KOPT-K1 (cell line): Measurements from ENCODE around the gene ASB4.

Experiments
- H3K27ac ChIP-seq: fragments of 200-600 bp; sonication (generic); 2 replicates; pipeline ENCODE4 v1.5.1; 2016; ENCODE audit warnings: antibody characterized with exemption, mild to moderate bottlenecking, low read depth, low read length; ENCODE audit not compliant: poor library complexity, severe bottlenecking
- H3K36me3 ChIP-seq: fragments of 200-600 bp; sonication (generic); 2 replicates; pipeline ENCODE4 v1.5.1; 2017; ENCODE audit warnings: antibody characterized with exemption, mild to moderate bottlenecking, low read length, moderate library complexity; ENCODE audit not compliant: insufficient read depth
- H3K9me3 ChIP-seq: fragments of 200-600 bp; sonication (generic); 2 replicates; pipeline ENCODE4 v1.5.1; 2017; ENCODE audit warnings: antibody characterized with exemption, low read length, mild to moderate bottlenecking; ENCODE audit not compliant: insufficient read depth, poor library complexity, severe bottlenecking

Gene ASB4

DNA sequence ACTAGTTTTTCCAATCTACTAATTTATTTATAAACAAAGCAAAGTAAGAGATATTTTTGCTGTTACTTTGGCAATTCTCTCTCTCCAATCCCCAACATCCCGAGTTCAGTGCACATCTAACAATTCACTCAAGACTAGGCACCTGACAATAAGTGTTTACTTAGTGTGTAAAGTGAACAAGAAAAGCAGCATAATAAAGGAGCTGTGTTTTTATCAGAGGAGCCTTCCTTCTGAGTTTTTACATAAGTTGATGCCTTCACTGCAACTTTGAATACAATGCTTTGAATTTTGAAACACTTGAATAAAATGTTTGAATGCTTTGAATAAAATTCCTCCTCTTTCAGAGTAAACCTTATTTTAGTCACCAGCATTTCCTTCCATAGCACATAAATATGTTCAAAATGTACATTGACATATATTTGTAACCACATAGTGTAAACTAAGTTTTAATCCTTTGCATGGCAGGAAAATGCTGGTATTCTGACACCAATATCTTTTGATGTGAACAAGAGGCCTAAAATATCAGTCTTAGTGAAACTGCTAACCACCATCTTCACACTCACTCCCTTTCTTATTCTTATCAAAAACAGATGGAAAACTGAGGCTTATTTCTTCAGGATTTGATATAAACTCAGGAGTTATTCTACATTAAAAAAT is 99.2 kb downstream of the ASB4 start:
- H3K27ac ChIP-seq, result no peak overlapping the region
- H3K9me3 ChIP-seq, result no peaks in the 10 kb centered on the region

DNA sequence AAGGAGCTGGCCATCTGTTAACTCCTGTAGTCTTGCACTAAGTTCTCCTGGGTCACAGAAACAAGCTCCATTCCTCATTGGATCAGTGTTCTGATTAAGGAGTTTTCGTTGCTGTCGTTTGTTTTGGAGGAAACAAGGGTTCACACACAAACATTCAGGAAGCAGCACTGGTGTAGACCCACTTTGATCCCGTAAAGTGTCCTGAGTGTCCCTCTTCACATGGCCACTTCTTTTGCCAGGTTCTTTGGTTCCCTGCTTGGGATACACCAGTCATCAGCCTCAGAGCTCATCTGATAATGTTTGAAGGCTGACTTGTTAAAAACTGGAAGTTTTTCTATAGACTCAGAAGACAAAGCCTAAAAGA is 99.7 kb downstream of the ASB4 start:
- H3K9me3 ChIP-seq, result no peaks in the 10 kb centered on the region

More for the DNA sequence above, 99.2 kb downstream of the ASB4 start:
- H3K36me3 ChIP-seq, result no peaks in the 10 kb centered on the region

DNA sequence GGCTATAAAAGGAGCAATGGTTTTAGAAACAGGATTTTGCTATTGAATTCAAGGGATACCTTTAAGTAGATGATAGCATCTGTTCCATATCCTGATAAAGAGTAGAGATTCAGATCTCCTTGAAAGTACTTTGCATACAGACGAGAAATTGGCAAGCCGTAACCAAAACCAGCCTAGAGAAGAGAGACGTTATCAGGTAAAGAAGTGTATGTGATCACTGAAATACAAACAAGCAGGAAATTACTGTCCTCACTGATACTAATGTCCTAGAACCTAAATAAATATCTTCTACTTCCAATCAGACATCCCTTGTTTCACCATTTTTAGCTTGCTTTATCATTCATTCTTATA is 101.2 kb downstream of the ASB4 start:
- no peaks in the 10 kb centered on the region for H3K36me3 ChIP-seq
- no peaks in the 10 kb centered on the region for H3K9me3 ChIP-seq
- H3K27ac ChIP-seq, result no peak overlapping the region

More for the DNA sequence above, 99.7 kb downstream of the ASB4 start:
- no peak overlapping the region for H3K27ac ChIP-seq
- H3K36me3 ChIP-seq, result no peaks in the 10 kb centered on the region

DNA sequence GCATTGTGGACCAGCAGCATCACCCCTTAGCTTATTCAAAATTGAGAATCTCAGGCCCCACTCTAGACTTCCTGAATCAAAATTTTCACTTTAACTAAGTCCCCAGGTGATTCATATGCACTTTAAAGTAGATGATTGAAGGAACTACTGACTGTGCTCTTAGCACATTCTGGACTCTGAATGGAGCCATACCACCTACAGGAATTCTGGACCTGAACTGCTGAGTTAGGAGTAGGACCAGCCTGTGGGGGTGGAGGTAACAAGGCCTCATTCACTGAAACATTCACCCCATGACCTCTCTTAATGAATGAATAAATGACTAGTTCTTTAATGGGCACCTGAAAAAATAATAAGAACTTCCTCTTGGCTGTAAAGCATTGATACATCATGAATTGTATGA is 103.3 kb downstream of the ASB4 start:
- Histone ChIP-seq H3K9me3 (no peaks in the 10 kb centered on the region), H3K36me3 (no peaks in the 10 kb centered on the region), H3K27ac (no peak overlapping the region)

DNA sequence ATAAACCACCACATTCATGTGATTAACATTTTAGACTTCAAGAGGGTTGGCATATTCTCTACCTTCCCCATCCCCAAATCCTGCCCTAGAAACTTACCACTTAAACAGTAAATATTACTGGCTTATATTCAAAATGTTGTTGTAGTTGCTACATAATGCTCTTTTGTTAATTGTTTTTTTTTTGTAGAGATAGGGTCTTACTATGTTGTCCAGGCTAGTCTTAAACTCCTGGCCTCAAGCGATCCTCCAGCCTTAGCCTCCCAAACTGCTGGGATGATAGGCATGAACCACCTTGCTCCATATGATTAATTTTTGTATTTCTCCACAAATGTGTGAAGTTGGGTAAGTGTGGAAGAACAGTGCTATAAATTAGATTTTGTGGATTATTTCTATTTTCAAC is 104.0 kb downstream of the ASB4 start:
- Histone ChIP-seq H3K27ac (no peak overlapping the region), H3K36me3 (no peaks in the 10 kb centered on the region), H3K9me3 (no peaks in the 10 kb centered on the region)
